Left lung (tissue), 10 donors: ENCODE measurements around the gene ANLN. TPM values are rescaled to one million over a fixed set of nuclear protein-coding genes. Genes with fewer than 3 reads are reported as not detected.

ENCODE experiments used
- ATAC-seq: fragments of 200-7000 bp; cut with Tn5 transposase; one replicate; pipeline ENCODE4 v1.9.1; 2020; ENCODE audit warnings: moderate library complexity
- DNase-seq, 4 donors: peaks; one replicate each; pipeline ENCODE4 v3.0.0-alpha.2; 2013 to 2020
- H3K27ac ChIP-seq, 2 donors: fragments of 200-600 bp; sonication (generic) in 1 of 2; one replicate each; pipeline versions ENCODE4 v1.5.0 to v1.8.0; 2020 to 2021
- H3K27me3 ChIP-seq, 2 donors: fragments of 200-600 bp; sonication (generic) in 1 of 2; one replicate each; pipeline versions ENCODE4 v1.5.0 to v1.8.0; 2020 to 2021
- H3K36me3 ChIP-seq, 2 donors: fragments of 200-600 bp; sonication (generic) in 1 of 2; one replicate each; pipeline versions ENCODE4 v1.5.0 to v1.8.0; 2020 to 2021
- H3K4me1 ChIP-seq, 2 donors: fragments of 200-600 bp; one replicate each; pipeline ENCODE4 v1.8.0; 2021
- H3K4me3 ChIP-seq, 2 donors: fragments of 200-600 bp; sonication (generic) in 1 of 2; one replicate each; pipeline versions ENCODE4 v1.5.0 to v1.8.0; 2020 to 2021; ENCODE audit warnings: mild to moderate bottlenecking in 1 of 2
- H3K9me3 ChIP-seq, 2 donors: fragments of 200-600 bp; sonication (generic) in 1 of 2; one replicate each; pipeline versions ENCODE4 v1.5.0 to v1.8.0; 2020 to 2021
- intact Hi-C, 2 donors: fragments of 100-400 bp; cut with DNase I; formaldehyde crosslinking; loops; one replicate each; pipeline versions ENCODE4 v1.11.2 to v1.14.2; 2022
- polyA plus RNA-seq, 6 donors: library from polyadenylated mRNA; unstranded; fragments of 120-200 nt; gene quantifications; one replicate each; pipeline ENCODE4 v1.2.1, GENCODE V29; 2013; ENCODE audit not compliant: insufficient read length in 6 of 6
- total RNA-seq, 2 donors: library from RNA; stranded (reverse); fragmentation: NEBNext Ultra II Directional; extraction: Animal tissue kit (Norgen Biotek cat#: 25700); gene quantifications; one replicate each; pipeline ENCODE4 v1.2.1, GENCODE V29; 2021
- TF ChIP-seq, protein P1 (sequence below), 2 donors: fragments of 200-600 bp; sonication (generic) in 1 of 2; IDR thresholded peaks; one replicate each; pipeline versions ENCODE4 v1.5.0 to v1.8.0; 2021; ENCODE audit warnings: antibody characterized with exemption in 2 of 2
- donor health status: DM: no; HTN: yes; CAD: no.
- donor health status: DM: no; HTN: no; CAD: no.

The ANLN gene
- total and polyA plus RNA-seq, 8 donors, result 9.0 to 68.5 (median 33.5) TPM

DNA sequence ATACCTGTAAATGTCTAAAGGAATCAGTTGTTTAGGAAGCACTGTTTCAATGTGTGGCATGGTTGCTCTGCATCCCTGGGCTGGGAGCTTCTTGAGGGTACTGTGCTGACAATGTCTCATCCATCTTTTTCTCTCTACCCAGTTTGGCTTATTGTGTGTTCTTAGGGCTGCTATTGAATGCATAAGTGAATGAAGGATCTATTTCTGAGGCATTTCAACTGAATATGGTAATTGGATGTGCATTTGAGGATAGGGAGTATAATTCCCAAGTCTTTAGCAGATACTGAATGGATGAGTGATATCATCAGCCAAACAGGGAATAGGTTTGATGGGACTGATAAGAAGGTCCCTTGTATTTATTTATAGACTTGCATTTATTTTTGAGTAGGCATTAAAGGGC, 64.1 kb downstream of the ANLN start:
- no peaks in the 10 kb centered on the region for H3K9me3 ChIP-seq
- ATAC-seq (no peak), DNase-seq (no peak)
- peaks cover 0 to 15% of the 10 kb centered on the region in 2 donors for H3K36me3 ChIP-seq
- H3K4me1 ChIP-seq, result no peaks in the 10 kb centered on the region
- intact Hi-C loops, result no loop called here
- H3K27me3 ChIP-seq, result no peaks in the 10 kb centered on the region
- TF ChIP-seq, protein P1, sequence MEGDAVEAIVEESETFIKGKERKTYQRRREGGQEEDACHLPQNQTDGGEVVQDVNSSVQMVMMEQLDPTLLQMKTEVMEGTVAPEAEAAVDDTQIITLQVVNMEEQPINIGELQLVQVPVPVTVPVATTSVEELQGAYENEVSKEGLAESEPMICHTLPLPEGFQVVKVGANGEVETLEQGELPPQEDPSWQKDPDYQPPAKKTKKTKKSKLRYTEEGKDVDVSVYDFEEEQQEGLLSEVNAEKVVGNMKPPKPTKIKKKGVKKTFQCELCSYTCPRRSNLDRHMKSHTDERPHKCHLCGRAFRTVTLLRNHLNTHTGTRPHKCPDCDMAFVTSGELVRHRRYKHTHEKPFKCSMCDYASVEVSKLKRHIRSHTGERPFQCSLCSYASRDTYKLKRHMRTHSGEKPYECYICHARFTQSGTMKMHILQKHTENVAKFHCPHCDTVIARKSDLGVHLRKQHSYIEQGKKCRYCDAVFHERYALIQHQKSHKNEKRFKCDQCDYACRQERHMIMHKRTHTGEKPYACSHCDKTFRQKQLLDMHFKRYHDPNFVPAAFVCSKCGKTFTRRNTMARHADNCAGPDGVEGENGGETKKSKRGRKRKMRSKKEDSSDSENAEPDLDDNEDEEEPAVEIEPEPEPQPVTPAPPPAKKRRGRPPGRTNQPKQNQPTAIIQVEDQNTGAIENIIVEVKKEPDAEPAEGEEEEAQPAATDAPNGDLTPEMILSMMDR (IDR thresholded peaks at IDR 0.05), result no peak
- H3K4me3 ChIP-seq, result no peak overlapping the region
- no peak overlapping the region for H3K27ac ChIP-seq

DNA sequence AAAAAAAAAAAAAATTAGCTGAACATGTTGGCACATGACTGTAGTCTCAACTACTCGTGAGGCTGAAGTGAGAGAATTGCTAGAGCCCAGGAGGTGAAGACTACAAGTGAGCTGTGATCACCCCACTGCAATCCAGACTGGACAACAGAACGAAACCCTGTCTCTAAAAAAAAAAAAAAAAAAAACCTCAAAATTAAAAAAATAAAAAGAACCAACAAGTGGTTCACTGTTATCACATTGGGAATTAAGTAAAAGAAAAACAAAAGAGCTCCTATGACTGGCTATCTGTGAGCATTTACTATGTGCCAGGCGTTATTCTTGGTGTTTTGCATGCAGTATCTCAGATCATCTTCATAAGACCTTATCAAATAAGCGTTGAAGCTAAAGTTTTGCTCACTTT, 66.0 kb downstream of the ANLN start:
- Histone ChIP-seq H3K27ac (no peak overlapping the region), H3K9me3 (no peaks in the 10 kb centered on the region), H3K27me3 (no peaks in the 10 kb centered on the region), H3K4me3 (no peak overlapping the region), H3K36me3 (peaks cover 0 to 9% of the 10 kb centered on the region in 2 donors), H3K4me1 (no peaks in the 10 kb centered on the region)
- no peak for ATAC-seq
- DNase-seq, result no peak
- intact Hi-C loops, result no loop called here
- TF ChIP-seq, protein P1 (IDR thresholded peaks at IDR 0.05), result no peak

DNA sequence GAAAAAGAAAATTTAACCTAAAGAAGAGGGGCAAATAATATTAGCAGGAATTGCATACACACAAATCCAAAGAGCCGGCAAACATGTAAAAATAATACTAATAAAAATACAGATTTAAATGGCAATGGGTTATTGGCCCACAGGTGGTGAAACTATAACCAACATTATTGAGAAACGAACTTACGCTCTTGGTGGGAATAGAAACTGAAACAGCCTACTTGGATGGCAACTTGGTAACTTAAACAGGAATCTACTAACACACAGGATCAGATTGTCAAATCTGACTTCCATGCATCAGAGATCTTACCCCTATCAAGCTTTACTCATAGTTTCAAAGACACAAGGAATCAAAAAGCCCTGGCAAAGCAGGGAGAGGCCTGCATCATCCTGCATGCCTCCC, 66.5 kb downstream of the ANLN start:
- DNase-seq, result no peak
- H3K36me3 ChIP-seq, result peaks cover 0 to 9% of the 10 kb centered on the region in 2 donors
- H3K4me3 ChIP-seq, result no peak overlapping the region
- no peaks in the 10 kb centered on the region for H3K4me1 ChIP-seq
- no peaks in the 10 kb centered on the region for H3K27me3 ChIP-seq
- H3K9me3 ChIP-seq, result no peaks in the 10 kb centered on the region
- intact Hi-C loops, result no loop called here
- H3K27ac ChIP-seq, result no peak overlapping the region
- ATAC-seq, result no peak
- TF ChIP-seq, protein P1 (IDR thresholded peaks at IDR 0.05), result no peak

DNA sequence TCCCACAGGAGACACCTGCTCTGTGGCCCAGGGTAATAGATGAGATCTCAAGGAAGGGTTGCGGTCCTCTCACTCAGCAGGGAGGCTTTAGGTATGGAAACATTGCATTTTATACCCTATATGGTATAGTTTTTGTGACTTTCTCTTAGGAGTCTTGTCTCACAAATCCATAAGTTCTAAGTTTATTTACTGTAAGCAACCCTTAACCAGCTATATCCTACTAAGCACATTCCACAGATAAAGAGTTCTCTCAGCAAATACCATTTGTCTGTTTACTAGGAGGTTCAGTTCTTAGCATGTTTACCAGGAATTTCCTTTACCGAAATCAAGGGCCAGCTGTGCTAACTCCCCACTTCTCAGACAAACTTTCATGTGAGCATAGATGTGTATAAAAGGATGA, 66.9 kb downstream of the ANLN start:
- TF ChIP-seq, protein P1 (IDR thresholded peaks at IDR 0.05), result no peak
- Histone ChIP-seq H3K9me3 (no peaks in the 10 kb centered on the region), H3K4me1 (no peaks in the 10 kb centered on the region), H3K27ac (no peak overlapping the region), H3K4me3 (no peak overlapping the region), H3K36me3 (peaks cover 0 to 9% of the 10 kb centered on the region in 2 donors), H3K27me3 (no peaks in the 10 kb centered on the region)
- ATAC-seq (no peak), DNase-seq (no peak)
- intact Hi-C loops, result no loop called here

DNA sequence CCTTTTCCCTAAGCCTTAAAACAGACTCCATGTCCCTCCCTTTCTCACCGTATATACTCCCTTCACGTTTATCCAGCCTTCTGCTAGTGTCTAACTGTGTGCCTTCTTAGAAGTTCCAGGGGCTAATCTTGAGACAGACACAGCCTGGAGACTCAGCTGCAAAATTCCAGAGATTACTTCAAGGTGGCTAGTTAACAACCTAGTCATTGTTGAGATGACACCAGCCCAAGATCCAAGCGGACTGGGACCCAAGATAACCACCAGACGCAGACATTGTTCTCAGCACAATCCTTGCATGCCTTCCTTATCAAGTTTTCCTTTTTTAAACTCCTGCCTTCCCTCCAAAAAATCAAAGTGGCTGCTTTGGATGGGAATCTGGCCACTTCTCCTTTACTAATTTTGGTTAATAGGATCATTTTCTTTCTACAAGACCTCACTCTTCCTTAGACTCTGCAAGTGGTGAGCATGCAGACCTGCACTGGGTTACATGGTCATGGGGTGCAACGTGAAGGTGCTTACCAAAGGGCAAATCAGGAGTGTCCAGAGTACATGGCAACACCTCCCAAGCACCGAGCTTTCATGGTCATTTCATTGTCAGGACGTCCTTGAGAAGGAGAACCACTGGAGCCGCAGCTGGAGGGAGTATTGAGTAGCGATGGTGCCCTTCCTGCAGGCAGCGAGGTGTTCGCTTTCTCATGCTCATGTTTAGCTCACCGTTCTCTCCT, 69.7 kb downstream of the ANLN start:
- H3K4me1 ChIP-seq, result no peaks in the 10 kb centered on the region
- H3K4me3 ChIP-seq, result no peak overlapping the region
- H3K27me3 ChIP-seq, result no peaks in the 10 kb centered on the region
- no peaks in the 10 kb centered on the region for H3K9me3 ChIP-seq
- DNase-seq, result no peak
- H3K36me3 ChIP-seq, result no peaks in the 10 kb centered on the region
- intact Hi-C loops, result no loop called here
- H3K27ac ChIP-seq, result no peak overlapping the region
- no peak for ATAC-seq
- TF ChIP-seq, protein P1 (IDR thresholded peaks at IDR 0.05), result no peak
